HCT116 (cell line): ENCODE results near the gene ILDR1. TPM values are rescaled to one million over a fixed set of nuclear protein-coding genes. Genes with fewer than 3 reads are reported as not detected.

ENCODE experiments used
- ATAC-seq: fragments of 200-7000 bp; cut with Tn5 transposase; 2 replicates; pipeline ENCODE4 v1.9.1; 2020; ENCODE audit warnings: mild to moderate bottlenecking, moderate library complexity
- BruUV-seq: library from RNA; stranded (reverse); fragments of 400-500 nt; replicated peaks from 2 replicates; lab custom pipeline; 2021; lab: Mats Ljungman, UMichigan
- CTCF ChIA-PET: fragments of 300-600 bp; sonication (Branson Sonifier 250); formaldehyde crosslinking; loops from one replicate; lab custom pipeline; 2021; ENCODE audit warnings: antibody characterized with exemption; lab: Charles Lee
- POLR2A ChIA-PET: fragments of 300-600, 350-600 bp; sonication (Branson Sonifier 250); formaldehyde crosslinking; loops from one replicate; lab custom pipeline; 2021; ENCODE audit warnings: antibody characterized with exemption; lab: Charles Lee
- RAD21 ChIA-PET, 2 experiments: fragments of 300-600 bp; sonication (Branson Sonifier 250); formaldehyde crosslinking; loops; one replicate each; lab custom pipeline; 2023; ENCODE audit warnings: low total read pairs in 2 of 2; ENCODE audit not compliant: uncharacterized antibody in 2 of 2, unreplicated experiment in 2 of 2, low non-redundant PET in 1 of 2; lab: Charles Lee
- DNase-seq: peaks from one replicate; pipeline ENCODE4 v3.0.0-alpha.2; 2010; ENCODE audit warnings: low read depth, low spot score
- H2AFZ ChIP-seq: fragments of 200-600 bp; shearing (Covaris generic), sonication (generic); 2 replicates; pipeline ENCODE4 v1.6.1; 2017; ENCODE audit warnings: low read depth, mixed run types, mixed read lengths, antibody characterized with exemption, low read length; ENCODE audit not compliant: poor library complexity, severe bottlenecking
- H3K27ac ChIP-seq: 2 replicates; pipeline ENCODE4 v1.5.1; 2012; ENCODE audit warnings: low read depth, low read length
- H3K27me3 ChIP-seq: fragments of 200-600 bp; sonication (generic); 2 replicates; pipeline ENCODE4 v1.6.1; 2016; ENCODE audit warnings: mixed run types, low read length, mixed read lengths; ENCODE audit not compliant: insufficient read depth
- H3K36me3 ChIP-seq, 2 experiments: fragments of 200-500 bp in 1 of 2; fragments of 200-600 bp in 1 of 2; sonication (Bioruptor generic) in 1 of 2; sonication (generic) in 1 of 2; 2 replicates each; pipeline versions ENCODE4 v1.5.1 to v1.6.1; 2014 to 2016; ENCODE audit warnings: low read length in 2 of 2, inconsistent platforms in 1 of 2, mixed read lengths in 1 of 2, mixed run types in 1 of 2; ENCODE audit not compliant: insufficient read depth in 2 of 2, control insufficient read depth in 1 of 2
- H3K4me1 ChIP-seq, 2 experiments: fragments of 200-600 bp in 1 of 2; sonication (generic) in 1 of 2; 2 replicates each; pipeline versions ENCODE4 v1.5.1 to v1.6.1; 2012 to 2017; ENCODE audit warnings: low read length in 2 of 2, inconsistent platforms in 1 of 2, mild to moderate bottlenecking in 1 of 2, mixed read lengths in 1 of 2, mixed run types in 1 of 2, moderate library complexity in 1 of 2; ENCODE audit not compliant: insufficient read depth in 2 of 2, control insufficient read depth in 1 of 2
- H3K4me2 ChIP-seq: fragments of 200-600 bp; sonication (generic); 2 replicates; pipeline ENCODE4 v1.6.1; 2017; ENCODE audit warnings: mixed run types, low read length, mixed read lengths
- H3K4me3 ChIP-seq, 2 experiments: fragments of 200-600 bp in 1 of 2; sonication (generic) in 1 of 2; replicated peaks in 1 of 2; 2 replicates each; pipeline ENCODE4 v1.5.1; 2011 to 2016; ENCODE audit warnings: low read length in 2 of 2, control low read depth in 1 of 2, low read depth in 1 of 2, mild to moderate bottlenecking in 1 of 2, mixed read lengths in 1 of 2, mixed run types in 1 of 2
- H3K79me2 ChIP-seq: fragments of 200-600 bp; sonication (generic); 2 replicates; pipeline ENCODE4 v1.6.1; 2017; ENCODE audit warnings: mild to moderate bottlenecking, mixed run types, low read length, moderate library complexity, mixed read lengths; ENCODE audit not compliant: insufficient read depth
- H3K9ac ChIP-seq: fragments of 200-600 bp; sonication (generic); 2 replicates; pipeline ENCODE4 v1.6.1; 2016; ENCODE audit warnings: low read length, mixed read lengths
- H3K9me2 ChIP-seq: fragments of 200-600 bp; sonication (generic), shearing (Covaris generic); 2 replicates; pipeline ENCODE4 v1.6.1; 2017; ENCODE audit warnings: mixed run types, mild to moderate bottlenecking, moderate library complexity; ENCODE audit not compliant: insufficient read depth
- H3K9me3 ChIP-seq, 2 experiments: fragments of 200-500 bp in 1 of 2; fragments of 200-600 bp in 1 of 2; sonication (Bioruptor generic) in 1 of 2; sonication (generic) in 1 of 2; 2 replicates each; pipeline ENCODE4 v1.6.1; 2014 to 2017; ENCODE audit warnings: low read length in 2 of 2, mixed read lengths in 2 of 2, inconsistent platforms in 1 of 2, low read depth in 1 of 2, mild to moderate bottlenecking in 1 of 2, mixed run types in 1 of 2, moderate library complexity in 1 of 2; ENCODE audit not compliant: control insufficient read depth in 1 of 2, insufficient read depth in 1 of 2
- H4K20me1 ChIP-seq: fragments of 200-600 bp; sonication (generic), shearing (Covaris generic); 2 replicates; pipeline ENCODE4 v1.6.1; 2017; ENCODE audit warnings: mixed run types, mild to moderate bottlenecking, moderate library complexity; ENCODE audit not compliant: insufficient read depth
- EGR1 ChIP-seq: IDR thresholded peaks from 2 replicates; pipeline ENCODE4 v1.6.1; 2012; ENCODE audit warnings: low read depth
- EZH2 ChIP-seq: fragments of 200-600 bp; sonication (generic); IDR thresholded peaks from 2 replicates; pipeline ENCODE4 v1.6.1; 2017; ENCODE audit warnings: antibody characterized with exemption, mixed run types
- EZH2phosphoT487 ChIP-seq: fragments of 200-600 bp; IDR thresholded peaks from 2 replicates; pipeline ENCODE4 v1.6.1; 2018; ENCODE audit warnings: antibody characterized with exemption, borderline replicate concordance
- POLR2A ChIP-seq: IDR thresholded peaks from 2 replicates; pipeline ENCODE4 v1.7.0; 2011; ENCODE audit warnings: borderline replicate concordance; ENCODE audit not compliant: insufficient read depth, insufficient read length; ENCODE audit errors: extremely low read depth
- SIN3A ChIP-seq: IDR thresholded peaks from 2 replicates; pipeline ENCODE4 v1.6.1; 2012; ENCODE audit warnings: low read depth
- SP1 ChIP-seq: IDR thresholded peaks from 2 replicates; pipeline ENCODE4 v1.6.1; 2012; ENCODE audit warnings: low read depth
- SRF ChIP-seq: IDR thresholded peaks from 2 replicates; pipeline ENCODE4 v1.6.1; 2012; ENCODE audit warnings: low read depth
- TCF7L2 ChIP-seq: IDR thresholded peaks from 2 replicates; pipeline ENCODE4 v1.7.0; 2011; ENCODE audit warnings: borderline replicate concordance, inconsistent platforms; ENCODE audit not compliant: insufficient read depth, insufficient read length; ENCODE audit errors: extremely low read depth
- YY1 ChIP-seq: IDR thresholded peaks from 2 replicates; pipeline ENCODE4 v1.6.1; 2011; ENCODE audit warnings: low read length, low read depth, moderate library complexity, mild to moderate bottlenecking; ENCODE audit not compliant: insufficient replicate concordance; ENCODE audit errors: extremely low read depth
- ZFX ChIP-seq: fragments of 450-650 bp; IDR thresholded peaks from 2 replicates; pipeline ENCODE4 v1.6.1; 2017
- ZNF274 ChIP-seq: fragments of 200-500 bp; sonication (Bioruptor generic); IDR thresholded peaks from 2 replicates; pipeline ENCODE4 v1.6.1; 2014; ENCODE audit warnings: mild to moderate bottlenecking, low read depth, low read length, inconsistent platforms
- intact Hi-C: fragments of 100-400 bp; cut with micrococcal nuclease; formaldehyde crosslinking; loops from 2 replicates; pipeline ENCODE4 v1.10.0; 2022
- total RNA-seq: library from RNA; stranded (reverse); gene quantifications from one replicate; pipeline ENCODE4 v1.2.1, GENCODE V29; 2021; ENCODE audit not compliant: unreplicated experiment
- TF ChIP-seq, protein P1 (sequence below): IDR thresholded peaks from 2 replicates; pipeline ENCODE4 v1.6.1; 2012
- TF ChIP-seq, protein P2 (sequence below): IDR thresholded peaks from 2 replicates; pipeline ENCODE4 v1.6.1; 2012; ENCODE audit warnings: low read depth
- TF ChIP-seq, protein P3 (sequence below): IDR thresholded peaks from 2 replicates; pipeline ENCODE4 v1.6.1; 2011; ENCODE audit warnings: mild to moderate bottlenecking, low read length, moderate library complexity; ENCODE audit not compliant: insufficient replicate concordance; ENCODE audit errors: extremely low read depth

Gene ILDR1
- total RNA-seq, 1 experiment from 2014 or later = 2.9 TPM

DNA sequence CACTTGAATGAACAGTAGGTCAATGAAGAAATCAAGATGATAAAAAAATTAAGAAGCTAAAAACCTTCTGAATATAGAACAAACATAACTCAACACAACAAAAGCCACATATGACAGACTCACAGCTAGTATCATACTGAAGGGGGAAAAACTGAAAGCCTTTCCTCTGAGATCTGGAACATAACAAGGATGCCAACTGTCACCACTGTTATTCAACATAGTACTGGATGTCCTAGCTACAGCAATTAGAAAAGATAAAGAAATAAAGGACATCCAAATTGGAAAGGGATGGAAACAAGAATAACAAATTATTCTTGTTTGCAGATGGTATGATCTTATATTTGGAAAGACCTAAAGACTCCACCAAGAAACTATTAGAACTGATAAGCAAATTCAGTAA is 60.8 kb downstream of the ILDR1 start:
- DNase-seq = no peak
- Histone ChIP-seq H3K9me3 (no peaks in the 10 kb centered on the region), H3K27me3 (no peaks in the 10 kb centered on the region), H3K4me1 (no peaks in the 10 kb centered on the region), H2AFZ (no peak overlapping the region), H3K4me2 (no peak overlapping the region), H3K9ac (no peak overlapping the region), H3K36me3 (no peaks in the 10 kb centered on the region), H3K79me2 (no peaks in the 10 kb centered on the region), H3K9me2 (no peaks in the 10 kb centered on the region), H3K27ac (no peak overlapping the region), H3K4me3 (no peak overlapping the region), H4K20me1 (no peaks in the 10 kb centered on the region)
- no TSS peak for BruUV-seq
- ATAC-seq = no peak
- ChIA-PET POLR2A (no interaction called here), RAD21 (no interaction called here), CTCF (interaction anchor here (1.1 kb wide), 1 partner anchor 34 kb away, joined by 3 read pairs; no protein-coding TSS in a partner anchor)
- intact Hi-C loops = no loop called here
- TF ChIP-seq SP1 = no peak
- TF ChIP-seq EZH2phosphoT487 = no peak
- TF ChIP-seq POLR2A = no peak
- no peak for TF ChIP-seq TCF7L2
- TF ChIP-seq, protein P1, sequence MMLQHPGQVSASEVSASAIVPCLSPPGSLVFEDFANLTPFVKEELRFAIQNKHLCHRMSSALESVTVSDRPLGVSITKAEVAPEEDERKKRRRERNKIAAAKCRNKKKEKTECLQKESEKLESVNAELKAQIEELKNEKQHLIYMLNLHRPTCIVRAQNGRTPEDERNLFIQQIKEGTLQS = no peak
- no peak for TF ChIP-seq ZNF274
- no peak for TF ChIP-seq SRF
- no peak for TF ChIP-seq ZFX
- TF ChIP-seq, protein P2, sequence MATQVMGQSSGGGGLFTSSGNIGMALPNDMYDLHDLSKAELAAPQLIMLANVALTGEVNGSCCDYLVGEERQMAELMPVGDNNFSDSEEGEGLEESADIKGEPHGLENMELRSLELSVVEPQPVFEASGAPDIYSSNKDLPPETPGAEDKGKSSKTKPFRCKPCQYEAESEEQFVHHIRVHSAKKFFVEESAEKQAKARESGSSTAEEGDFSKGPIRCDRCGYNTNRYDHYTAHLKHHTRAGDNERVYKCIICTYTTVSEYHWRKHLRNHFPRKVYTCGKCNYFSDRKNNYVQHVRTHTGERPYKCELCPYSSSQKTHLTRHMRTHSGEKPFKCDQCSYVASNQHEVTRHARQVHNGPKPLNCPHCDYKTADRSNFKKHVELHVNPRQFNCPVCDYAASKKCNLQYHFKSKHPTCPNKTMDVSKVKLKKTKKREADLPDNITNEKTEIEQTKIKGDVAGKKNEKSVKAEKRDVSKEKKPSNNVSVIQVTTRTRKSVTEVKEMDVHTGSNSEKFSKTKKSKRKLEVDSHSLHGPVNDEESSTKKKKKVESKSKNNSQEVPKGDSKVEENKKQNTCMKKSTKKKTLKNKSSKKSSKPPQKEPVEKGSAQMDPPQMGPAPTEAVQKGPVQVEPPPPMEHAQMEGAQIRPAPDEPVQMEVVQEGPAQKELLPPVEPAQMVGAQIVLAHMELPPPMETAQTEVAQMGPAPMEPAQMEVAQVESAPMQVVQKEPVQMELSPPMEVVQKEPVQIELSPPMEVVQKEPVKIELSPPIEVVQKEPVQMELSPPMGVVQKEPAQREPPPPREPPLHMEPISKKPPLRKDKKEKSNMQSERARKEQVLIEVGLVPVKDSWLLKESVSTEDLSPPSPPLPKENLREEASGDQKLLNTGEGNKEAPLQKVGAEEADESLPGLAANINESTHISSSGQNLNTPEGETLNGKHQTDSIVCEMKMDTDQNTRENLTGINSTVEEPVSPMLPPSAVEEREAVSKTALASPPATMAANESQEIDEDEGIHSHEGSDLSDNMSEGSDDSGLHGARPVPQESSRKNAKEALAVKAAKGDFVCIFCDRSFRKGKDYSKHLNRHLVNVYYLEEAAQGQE = no peak
- no peak for TF ChIP-seq EZH2
- TF ChIP-seq EGR1 = no peak
- TF ChIP-seq YY1 = no peak
- TF ChIP-seq SIN3A = no peak
- TF ChIP-seq, protein P3, sequence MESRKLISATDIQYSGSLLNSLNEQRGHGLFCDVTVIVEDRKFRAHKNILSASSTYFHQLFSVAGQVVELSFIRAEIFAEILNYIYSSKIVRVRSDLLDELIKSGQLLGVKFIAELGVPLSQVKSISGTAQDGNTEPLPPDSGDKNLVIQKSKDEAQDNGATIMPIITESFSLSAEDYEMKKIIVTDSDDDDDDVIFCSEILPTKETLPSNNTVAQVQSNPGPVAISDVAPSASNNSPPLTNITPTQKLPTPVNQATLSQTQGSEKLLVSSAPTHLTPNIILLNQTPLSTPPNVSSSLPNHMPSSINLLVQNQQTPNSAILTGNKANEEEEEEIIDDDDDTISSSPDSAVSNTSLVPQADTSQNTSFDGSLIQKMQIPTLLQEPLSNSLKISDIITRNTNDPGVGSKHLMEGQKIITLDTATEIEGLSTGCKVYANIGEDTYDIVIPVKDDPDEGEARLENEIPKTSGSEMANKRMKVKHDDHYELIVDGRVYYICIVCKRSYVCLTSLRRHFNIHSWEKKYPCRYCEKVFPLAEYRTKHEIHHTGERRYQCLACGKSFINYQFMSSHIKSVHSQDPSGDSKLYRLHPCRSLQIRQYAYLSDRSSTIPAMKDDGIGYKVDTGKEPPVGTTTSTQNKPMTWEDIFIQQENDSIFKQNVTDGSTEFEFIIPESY = no peak
